GM12891 (cell line): ENCODE data around the gene VPS37C.
A peak's percentile ranks its signal among the peaks of the same experiment; 100 is the strongest.

ENCODE experiments used
- DNase-seq: peaks from one replicate; pipeline ENCODE4 v3.0.0; 2011; ENCODE audit warnings: low spot score; ENCODE audit not compliant: insufficient read length
- FAIRE-seq: peaks from 2 replicates; lab custom pipeline; 2011; peaks lifted over from hg19 to GRCh38; lab: Jason Lieb, UNC
- PAX5 ChIP-seq: IDR thresholded peaks from 2 replicates; pipeline ENCODE4 v1.6.1; 2011; ENCODE audit warnings: low read length, moderate library complexity, mild to moderate bottlenecking; ENCODE audit not compliant: insufficient read depth, severe bottlenecking
- POLR2A ChIP-seq: IDR thresholded peaks from 2 replicates; pipeline ENCODE4 v1.6.1; 2011; ENCODE audit warnings: low read depth, low read length, control low read depth
- POLR2AphosphoS5 ChIP-seq: IDR thresholded peaks from 2 replicates; pipeline ENCODE4 v1.6.1; 2011; ENCODE audit warnings: low read depth, low read length, control low read depth
- POU2F2 ChIP-seq: IDR thresholded peaks from 2 replicates; pipeline ENCODE4 v1.6.1; 2011; ENCODE audit warnings: low read depth, mild to moderate bottlenecking, control low read depth, low read length, moderate library complexity
- SPI1 ChIP-seq: IDR thresholded peaks from 2 replicates; pipeline ENCODE4 v1.6.1; 2011; ENCODE audit warnings: low read depth, low read length, control low read depth
- TAF1 ChIP-seq: IDR thresholded peaks from 2 replicates; pipeline ENCODE4 v1.6.1; 2011; ENCODE audit warnings: low read depth, low read length, control low read depth

VPS37C gene

GRCh38 chr11:61124574-61125309, 36.5 kb downstream of the VPS37C start:
- DNase-seq = no peak
- no peak for TF ChIP-seq SPI1
- no peak for TF ChIP-seq POU2F2
- TF ChIP-seq PAX5 = no peak
- no peak for TF ChIP-seq POLR2AphosphoS5
- no peak for TF ChIP-seq POLR2A
- TF ChIP-seq TAF1 = no peak
- no peak for FAIRE-seq

- FAIRE-seq (no peak), DNase-seq (no peak)
These were observed 37.3 kb downstream of the VPS37C start for GRCh38 chr11:61123775-61124571.

GRCh38 chr11:61122761-61123160, 38.5 kb downstream of the VPS37C start:
- DNase-seq (no peak), FAIRE-seq (no peak)
- TF ChIP-seq POU2F2 = no peak
- TF ChIP-seq SPI1 = no peak
- no peak for TF ChIP-seq POLR2A
- TF ChIP-seq PAX5 = no peak
- TF ChIP-seq POLR2AphosphoS5 = no peak

More at GRCh38 chr11:61123775-61124571, 37.3 kb downstream of the VPS37C start:
- no peak for TF ChIP-seq POLR2AphosphoS5
- no peak for TF ChIP-seq PAX5
- no peak for TF ChIP-seq POLR2A

GRCh38 chr11:61121917-61122316, 39.3 kb downstream of the VPS37C start:
- TF ChIP-seq TAF1 (no peak), PAX5 (no peak), POLR2AphosphoS5 (no peak), SPI1 (no peak), POU2F2 (no peak), POLR2A (no peak)
- FAIRE-seq (no peak), DNase-seq (no peak)

GRCh38 chr11:61121192-61121831, 39.9 kb downstream of the VPS37C start:
- TF ChIP-seq TAF1 (no peak), SPI1 (no peak)
- FAIRE-seq (no peak), DNase-seq (no peak)

GRCh38 chr11:61120706-61121191, 40.5 kb downstream of the VPS37C start:
- DNase-seq = no peak

GRCh38 chr11:61120099-61120705, 41.0 kb downstream of the VPS37C start:
- FAIRE-seq = peak; percentile 60
- TF ChIP-seq POLR2A (no peak), POU2F2 (no peak), PAX5 (no peak), POLR2AphosphoS5 (no peak), SPI1 (no peak), TAF1 (no peak)

More at GRCh38 chr11:61120706-61121191, 40.5 kb downstream of the VPS37C start:
- TF ChIP-seq POU2F2 (no peak), TAF1 (no peak), PAX5 (no peak), POLR2AphosphoS5 (no peak), SPI1 (no peak)
- FAIRE-seq = no peak

GRCh38 chr11:61119571-61119970, 41.7 kb downstream of the VPS37C start:
- DNase-seq (no peak), FAIRE-seq (no peak)
- TF ChIP-seq TAF1 (no peak), POLR2AphosphoS5 (no peak), POLR2A (no peak), SPI1 (no peak), PAX5 (no peak), POU2F2 (no peak)

More at GRCh38 chr11:61120099-61120705, 41.0 kb downstream of the VPS37C start:
- no peak for DNase-seq

GRCh38 chr11:61119055-61119454, 42.2 kb downstream of the VPS37C start:
- no peak for DNase-seq
- no peak for TF ChIP-seq TAF1
- no peak for TF ChIP-seq POU2F2
- TF ChIP-seq SPI1 = no peak
- TF ChIP-seq POLR2AphosphoS5 = no peak
- no peak for TF ChIP-seq PAX5
- TF ChIP-seq POLR2A = no peak
- no peak for FAIRE-seq
